DND-41 (cell line): ENCODE results near the gene EVI2B.

Experiments
- ATAC-seq: fragments of 200-7000 bp; cut with Tn5 transposase; 3 replicates; pipeline ENCODE4 v1.9.1; 2021; ENCODE audit warnings: low read depth; ENCODE audit not compliant: insufficient read depth
- DNase-seq: peaks from one replicate; pipeline ENCODE4 v3.0.0-alpha.2; 2020
- H2AFZ ChIP-seq: 2 replicates; pipeline ENCODE4 v1.6.0; 2012; ENCODE audit warnings: low read depth, low read length
- H3K27ac ChIP-seq: 2 replicates; pipeline ENCODE4 v1.5.1; 2012; ENCODE audit warnings: low read length, inconsistent platforms
- H3K27me3 ChIP-seq: fragments of 200-600 bp; sonication (generic); 2 replicates; pipeline ENCODE4 v1.6.0; 2012; ENCODE audit warnings: low read length, mild to moderate bottlenecking, inconsistent platforms; ENCODE audit not compliant: insufficient read depth, poor library complexity
- H3K36me3 ChIP-seq: 2 replicates; pipeline ENCODE4 v1.5.1; 2012; ENCODE audit warnings: low read length, inconsistent platforms; ENCODE audit not compliant: insufficient read depth
- H3K4me1 ChIP-seq: 2 replicates; pipeline ENCODE4 v1.5.1; 2012; ENCODE audit warnings: mild to moderate bottlenecking, low read length; ENCODE audit not compliant: insufficient read depth
- H3K4me2 ChIP-seq: 2 replicates; pipeline ENCODE4 v1.6.0; 2012; ENCODE audit warnings: mild to moderate bottlenecking, moderate library complexity, low read length, inconsistent platforms; ENCODE audit not compliant: insufficient read depth
- H3K4me3 ChIP-seq, 2 experiments: fragments of 200-600 bp in 1 of 2; shearing (Covaris generic) in 1 of 2; 2 replicates each; pipeline ENCODE4 v1.5.1; 2012 to 2016; ENCODE audit warnings: inconsistent platforms in 2 of 2, low read length in 2 of 2, mild to moderate bottlenecking in 2 of 2, low read depth in 1 of 2, moderate library complexity in 1 of 2
- H3K79me2 ChIP-seq: 2 replicates; pipeline ENCODE4 v1.6.0; 2012; ENCODE audit warnings: low read length, inconsistent platforms; ENCODE audit not compliant: insufficient read depth
- H3K9ac ChIP-seq: 2 replicates; pipeline ENCODE4 v1.6.0; 2012; ENCODE audit warnings: low read depth, mild to moderate bottlenecking, inconsistent platforms, low read length, moderate library complexity
- H3K9me3 ChIP-seq: 2 replicates; pipeline ENCODE4 v1.5.1; 2012; ENCODE audit warnings: low read length, moderate library complexity, mild to moderate bottlenecking, inconsistent platforms; ENCODE audit not compliant: insufficient read depth, severe bottlenecking
- H4K20me1 ChIP-seq: 2 replicates; pipeline ENCODE4 v1.6.0; 2012; ENCODE audit warnings: low read length; ENCODE audit not compliant: insufficient read depth
- EZH2 ChIP-seq: IDR thresholded peaks from 3 replicates; pipeline ENCODE4 v1.6.1; 2012; ENCODE audit warnings: borderline replicate concordance, low read depth, mild to moderate bottlenecking, moderate library complexity, low read length, inconsistent platforms; ENCODE audit not compliant: severe bottlenecking
- TF ChIP-seq, protein P1 (sequence below): IDR thresholded peaks from 2 replicates; pipeline ENCODE4 v1.5.1; 2012; ENCODE audit warnings: borderline replicate concordance, low read length, moderate library complexity, mild to moderate bottlenecking; ENCODE audit not compliant: poor library complexity, severe bottlenecking; ENCODE audit errors: extremely low read depth

Gene EVI2B

DNA sequence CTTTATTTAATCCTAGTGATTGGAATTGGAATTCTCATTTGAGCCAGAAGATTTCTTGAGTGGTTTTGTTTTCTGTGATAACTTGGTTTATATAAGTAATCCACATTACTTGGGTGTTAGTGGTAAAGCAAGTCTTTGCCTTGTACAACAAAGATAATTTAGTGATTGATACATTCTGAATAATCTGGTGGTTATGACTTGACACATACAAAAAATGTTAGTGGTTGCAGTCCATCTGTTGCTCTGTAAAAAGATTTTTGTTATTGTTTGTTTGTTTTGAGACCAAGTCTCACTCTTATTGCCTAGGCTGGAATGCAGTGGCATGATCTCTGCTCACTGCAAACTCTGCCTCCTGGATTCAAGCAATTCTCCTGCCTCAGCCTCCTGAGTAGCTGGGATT, 30.0 kb downstream of the EVI2B start:
- H3K4me3 ChIP-seq, result no peak overlapping the region
- no peak for ATAC-seq
- no peak for DNase-seq
- no peak overlapping the region for H2AFZ ChIP-seq
- H3K27ac ChIP-seq, result no peak overlapping the region
- no peak overlapping the region for H3K4me2 ChIP-seq
- H4K20me1 ChIP-seq, result no peaks in the 10 kb centered on the region
- no peaks in the 10 kb centered on the region for H3K4me1 ChIP-seq
- no peaks in the 10 kb centered on the region for H3K27me3 ChIP-seq
- TF ChIP-seq, protein P1, sequence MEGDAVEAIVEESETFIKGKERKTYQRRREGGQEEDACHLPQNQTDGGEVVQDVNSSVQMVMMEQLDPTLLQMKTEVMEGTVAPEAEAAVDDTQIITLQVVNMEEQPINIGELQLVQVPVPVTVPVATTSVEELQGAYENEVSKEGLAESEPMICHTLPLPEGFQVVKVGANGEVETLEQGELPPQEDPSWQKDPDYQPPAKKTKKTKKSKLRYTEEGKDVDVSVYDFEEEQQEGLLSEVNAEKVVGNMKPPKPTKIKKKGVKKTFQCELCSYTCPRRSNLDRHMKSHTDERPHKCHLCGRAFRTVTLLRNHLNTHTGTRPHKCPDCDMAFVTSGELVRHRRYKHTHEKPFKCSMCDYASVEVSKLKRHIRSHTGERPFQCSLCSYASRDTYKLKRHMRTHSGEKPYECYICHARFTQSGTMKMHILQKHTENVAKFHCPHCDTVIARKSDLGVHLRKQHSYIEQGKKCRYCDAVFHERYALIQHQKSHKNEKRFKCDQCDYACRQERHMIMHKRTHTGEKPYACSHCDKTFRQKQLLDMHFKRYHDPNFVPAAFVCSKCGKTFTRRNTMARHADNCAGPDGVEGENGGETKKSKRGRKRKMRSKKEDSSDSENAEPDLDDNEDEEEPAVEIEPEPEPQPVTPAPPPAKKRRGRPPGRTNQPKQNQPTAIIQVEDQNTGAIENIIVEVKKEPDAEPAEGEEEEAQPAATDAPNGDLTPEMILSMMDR, result no peak
- TF ChIP-seq EZH2, result no peak
- no peaks in the 10 kb centered on the region for H3K79me2 ChIP-seq
- H3K9ac ChIP-seq, result no peak overlapping the region
- no peaks in the 10 kb centered on the region for H3K9me3 ChIP-seq
- H3K36me3 ChIP-seq, result peaks cover 17% of the 10 kb centered on the region

DNA sequence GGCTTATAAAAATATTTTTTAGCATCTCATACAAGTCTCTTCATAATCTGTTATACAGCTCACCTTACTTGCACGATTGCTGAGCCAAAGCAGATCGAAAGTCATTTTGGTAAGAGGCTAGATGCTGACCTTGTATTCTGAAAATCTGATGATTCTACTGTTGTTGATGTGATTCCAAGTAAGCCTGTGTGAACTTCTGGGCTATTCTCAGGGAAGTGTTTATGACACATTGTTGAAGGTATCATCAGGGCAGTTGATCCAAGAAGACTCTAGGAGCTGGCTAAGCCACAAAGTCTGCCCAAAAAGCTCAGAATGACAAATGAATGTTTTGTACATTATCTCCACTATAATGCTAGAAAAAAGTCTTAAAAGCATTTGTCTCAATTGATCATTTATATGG, 32.8 kb downstream of the EVI2B start:
- no peaks in the 10 kb centered on the region for H3K9me3 ChIP-seq
- H3K4me3 ChIP-seq, result no peak overlapping the region
- no peaks in the 10 kb centered on the region for H3K27me3 ChIP-seq
- no peak overlapping the region for H3K27ac ChIP-seq
- no peaks in the 10 kb centered on the region for H3K79me2 ChIP-seq
- no peak for DNase-seq
- no peaks in the 10 kb centered on the region for H4K20me1 ChIP-seq
- ATAC-seq, result no peak
- H3K4me2 ChIP-seq, result no peak overlapping the region
- no peak for TF ChIP-seq EZH2
- TF ChIP-seq, protein P1, result no peak
- no peaks in the 10 kb centered on the region for H3K4me1 ChIP-seq
- H3K9ac ChIP-seq, result no peak overlapping the region
- H2AFZ ChIP-seq, result no peak overlapping the region
- peaks cover 25% of the 10 kb centered on the region for H3K36me3 ChIP-seq

DNA sequence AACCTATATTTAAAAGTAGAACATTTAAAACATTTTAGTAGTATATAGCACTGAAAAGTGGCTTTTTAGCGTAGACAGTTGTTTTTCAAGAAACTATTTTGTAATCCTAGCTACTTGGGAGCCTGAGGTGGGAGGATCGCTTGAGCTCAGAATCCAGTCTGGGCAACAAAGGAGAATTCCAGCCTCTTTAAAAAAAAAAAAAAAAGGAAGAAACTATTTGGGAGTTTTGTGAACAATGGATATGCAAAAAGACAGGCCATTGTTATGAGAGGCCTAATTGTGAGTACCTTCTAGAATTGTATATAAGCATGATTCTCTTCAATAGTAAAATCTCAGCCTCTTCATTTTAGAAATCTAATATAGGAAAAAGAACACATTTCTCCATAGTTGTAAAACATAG, 34.5 kb downstream of the EVI2B start:
- no peaks in the 10 kb centered on the region for H3K27me3 ChIP-seq
- no peak overlapping the region for H3K9ac ChIP-seq
- TF ChIP-seq EZH2, result no peak
- H3K36me3 ChIP-seq, result peaks cover 31% of the 10 kb centered on the region
- H4K20me1 ChIP-seq, result no peaks in the 10 kb centered on the region
- H3K9me3 ChIP-seq, result no peaks in the 10 kb centered on the region
- H3K79me2 ChIP-seq, result no peaks in the 10 kb centered on the region
- no peak overlapping the region for H3K27ac ChIP-seq
- no peak overlapping the region for H3K4me3 ChIP-seq
- H3K4me1 ChIP-seq, result no peaks in the 10 kb centered on the region
- no peak overlapping the region for H3K4me2 ChIP-seq
- no peak overlapping the region for H2AFZ ChIP-seq
- ATAC-seq, result no peak
- no peak for DNase-seq

DNA sequence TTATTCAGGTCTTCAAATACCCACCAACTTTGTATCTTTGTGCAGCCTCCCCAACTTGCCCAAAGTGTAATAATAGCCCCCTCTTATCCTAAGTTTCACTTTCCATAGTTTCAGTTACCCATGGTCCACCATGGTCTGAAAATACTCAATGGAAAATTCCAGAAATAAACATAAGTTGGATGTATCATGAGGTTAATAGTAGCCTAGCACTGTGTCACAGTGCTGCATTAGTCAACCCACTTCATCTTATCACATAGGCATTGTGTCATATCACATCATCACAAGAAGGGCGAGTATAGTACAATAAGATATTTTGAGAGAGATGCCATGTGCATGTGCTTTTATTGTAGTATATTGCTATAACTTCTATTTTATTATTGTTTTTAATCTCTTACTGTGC, 38.7 kb downstream of the EVI2B start:
- H3K36me3 ChIP-seq, result peaks cover 46% of the 10 kb centered on the region
- TF ChIP-seq EZH2, result no peak
- no peak overlapping the region for H3K27ac ChIP-seq
- H3K9ac ChIP-seq, result no peak overlapping the region
- H3K79me2 ChIP-seq, result no peaks in the 10 kb centered on the region
- no peaks in the 10 kb centered on the region for H3K4me1 ChIP-seq
- no peak for DNase-seq
- no peak for ATAC-seq
- H2AFZ ChIP-seq, result no peak overlapping the region
- H3K4me3 ChIP-seq, result no peak overlapping the region
- H3K4me2 ChIP-seq, result no peak overlapping the region
- no peaks in the 10 kb centered on the region for H4K20me1 ChIP-seq
- H3K27me3 ChIP-seq, result no peaks in the 10 kb centered on the region
- H3K9me3 ChIP-seq, result no peaks in the 10 kb centered on the region
